IPS-11a (cell line): ENCODE measurements around the gene RACGAP1.
A peak's percentile ranks its signal among the peaks of the same experiment; 100 is the strongest.

ENCODE experiments used
- H3K4me3 ChIP-seq: one replicate; pipeline ENCODE4 v1.5.1; 2013; ENCODE audit warnings: low read depth, low read length, control low read depth

The RACGAP1 gene

GRCh38 chr12:50057000-50057841, 31.9 kb upstream of the RACGAP1 start, which contains the start of gene ASIC1:
TSS of gene ASIC1 (plus strand) at chr12:50057596. CDS start at chr12:50058767, 1,171 bp downstream.
- H3K4me3 ChIP-seq, result peak within 1 kb of the TSS; percentile 61

- peak overlapping the region; percentile 61 for H3K4me3 ChIP-seq
These were observed 31.3 kb upstream of the RACGAP1 start for GRCh38 chr12:50056639-50056976.

DNA sequence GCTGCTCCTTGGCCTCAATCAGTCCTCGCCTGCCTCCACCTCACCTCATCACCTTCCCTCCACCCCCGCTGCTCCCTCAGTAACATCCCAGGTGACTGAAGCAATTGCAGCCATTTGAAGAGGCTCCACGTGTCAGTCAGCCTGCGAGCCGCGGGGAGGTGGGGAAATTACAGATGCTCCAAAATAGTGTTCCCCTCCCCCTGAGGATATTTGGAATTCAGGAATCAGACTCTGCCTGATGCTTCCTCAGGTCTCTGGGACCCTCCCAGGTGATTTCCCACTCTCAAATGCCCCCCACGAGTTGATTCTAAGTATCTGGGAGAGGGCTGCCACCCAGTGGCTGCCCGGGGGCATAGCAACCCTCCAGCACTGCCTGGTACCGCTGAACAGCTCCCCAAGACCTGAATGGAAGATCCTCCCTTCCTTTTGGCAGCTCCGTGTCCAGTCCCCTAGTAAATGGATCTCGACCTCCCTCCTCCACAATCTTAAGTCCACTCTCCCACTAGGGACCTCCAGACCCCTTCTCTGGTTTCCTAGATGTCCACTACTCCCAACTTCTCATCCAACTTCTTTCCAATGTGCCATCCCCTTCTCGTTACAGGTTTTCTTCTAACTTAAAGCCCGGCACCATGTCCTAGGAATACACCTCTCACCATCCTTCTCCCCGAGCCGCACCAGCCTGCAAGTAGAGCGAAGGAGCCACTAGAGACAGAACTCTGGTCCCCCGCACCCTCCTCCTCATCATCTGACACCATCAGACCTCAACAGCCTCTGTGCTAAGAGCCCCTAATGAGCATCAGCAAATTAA, 30.7 kb upstream of the RACGAP1 start:
- no peak overlapping the region for H3K4me3 ChIP-seq

GRCh38 chr12:50053583-50053982, 28.3 kb upstream of the RACGAP1 start:
- no peak overlapping the region for H3K4me3 ChIP-seq

DNA sequence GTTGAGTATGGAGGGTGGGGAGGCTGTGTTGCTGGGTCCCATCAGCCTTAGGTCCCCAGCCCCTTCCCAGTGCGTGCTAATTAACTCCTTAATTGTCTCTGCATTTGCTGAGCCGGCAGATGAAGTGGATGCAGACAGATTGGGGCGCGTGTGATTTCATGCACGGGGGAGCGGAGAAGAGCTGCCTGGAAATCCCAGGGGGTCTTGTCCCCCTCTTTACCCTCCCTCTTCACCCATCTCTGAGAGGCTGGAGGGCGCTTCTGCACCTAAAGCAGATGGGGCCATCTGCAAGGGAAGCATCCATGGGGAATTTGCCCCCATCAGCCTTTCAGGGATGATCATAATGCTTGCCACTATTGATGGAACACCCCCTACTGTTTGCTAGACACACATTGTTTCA, 27.7 kb upstream of the RACGAP1 start:
- H3K4me3 ChIP-seq, result no peak overlapping the region

DNA sequence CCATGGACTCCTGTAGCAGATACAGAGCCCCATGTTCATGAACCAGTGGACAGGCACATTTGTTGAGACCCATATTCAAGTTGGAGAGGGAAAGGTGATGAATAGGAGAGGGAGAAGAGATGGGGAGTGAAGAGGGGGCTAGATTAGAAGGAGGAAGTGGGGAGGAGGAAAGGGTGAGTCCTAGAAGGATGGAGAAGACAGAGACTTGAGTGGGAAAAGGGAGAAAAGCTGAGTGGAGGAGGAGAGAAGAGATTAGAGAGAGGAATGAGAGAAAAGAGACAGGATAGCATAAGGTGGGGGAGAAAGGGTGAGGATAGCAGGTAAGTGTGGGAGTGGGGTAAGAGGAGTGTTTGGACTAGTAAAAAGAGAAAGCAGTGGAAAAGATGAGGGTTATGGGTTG, 27.2 kb upstream of the RACGAP1 start:
- no peak overlapping the region for H3K4me3 ChIP-seq

DNA sequence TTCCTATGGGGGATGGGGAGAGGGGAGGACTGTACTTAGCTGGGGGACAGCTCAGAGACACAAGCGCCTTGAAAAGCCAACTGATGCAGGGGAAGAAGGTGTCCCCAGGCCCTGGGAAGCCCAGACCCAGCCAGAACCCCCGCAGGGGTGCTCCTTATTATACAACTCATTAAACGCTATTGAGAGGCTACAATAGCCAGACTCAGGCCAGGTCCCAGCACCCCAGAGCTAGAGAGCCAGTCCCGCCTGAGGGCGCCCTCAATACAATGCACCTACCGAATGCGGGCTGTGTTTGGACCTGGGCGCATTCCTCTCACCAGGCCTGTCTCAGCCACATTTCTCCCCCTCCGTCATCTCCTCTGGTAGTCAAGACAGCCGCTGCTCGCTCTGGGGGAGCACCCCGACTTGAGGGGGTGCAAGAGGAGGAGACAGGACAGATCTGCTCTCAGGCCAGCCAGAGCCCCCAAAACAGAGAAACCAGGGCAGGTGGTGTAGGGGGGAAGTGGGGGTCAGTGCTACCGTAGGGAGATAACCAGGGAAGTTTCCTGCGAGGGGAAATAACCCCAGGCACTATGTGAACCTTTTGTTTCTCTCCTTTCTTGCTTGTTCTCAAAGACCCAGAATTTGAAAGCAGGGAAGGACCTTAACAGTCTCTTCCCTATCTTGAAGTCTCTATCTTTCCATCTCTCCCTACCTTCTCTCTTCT, 26.0 kb upstream of the RACGAP1 start:
- peak overlapping the region; percentile 8 for H3K4me3 ChIP-seq

- peak overlapping the region; percentile 31 for H3K4me3 ChIP-seq
These were observed 25.3 kb upstream of the RACGAP1 start for GRCh38 chr12:50050410-50051098.

GRCh38 chr12:50050119-50050385, 24.8 kb upstream of the RACGAP1 start:
- H3K4me3 ChIP-seq, result peak overlapping the region; percentile 31

DNA sequence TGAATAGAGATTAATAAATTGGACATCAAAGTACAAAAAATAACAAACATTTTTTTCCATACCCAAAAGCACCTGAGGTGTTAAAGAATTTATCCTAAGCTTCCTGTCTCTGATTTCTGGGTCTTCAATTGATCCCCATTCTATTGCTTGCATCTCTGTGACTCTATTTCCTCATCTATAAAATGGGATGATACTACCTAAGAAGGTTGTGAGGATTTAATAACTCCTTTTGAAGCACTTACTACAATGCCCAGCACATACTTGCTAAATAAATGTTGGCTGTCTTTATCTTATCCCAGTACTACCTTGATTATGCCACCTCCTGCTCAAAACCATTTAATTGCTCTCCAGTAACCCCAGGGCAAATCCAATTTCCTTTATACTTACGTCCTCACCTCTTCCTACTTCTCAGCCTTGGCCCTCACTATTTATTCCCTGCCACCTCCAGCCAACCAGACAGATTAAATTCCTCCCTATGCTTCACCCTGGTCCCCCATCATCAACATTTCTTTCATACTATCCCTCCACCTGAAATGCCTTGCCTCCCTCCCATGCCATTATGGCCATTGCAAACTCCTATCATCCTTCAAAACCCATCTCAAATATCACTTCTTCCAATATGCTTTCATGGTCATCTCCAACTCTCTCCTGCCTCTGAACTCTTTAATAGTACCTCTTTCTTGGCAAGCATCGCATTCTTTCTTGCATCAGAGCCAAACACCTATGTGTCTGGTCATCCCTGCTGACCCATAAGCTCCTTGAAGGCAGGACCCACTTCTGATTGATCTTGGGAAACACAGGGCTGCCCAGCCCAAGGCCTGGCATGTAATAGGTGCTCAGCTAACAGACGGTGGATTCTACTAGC, 24.2 kb upstream of the RACGAP1 start:
- H3K4me3 ChIP-seq, result no peak overlapping the region

GRCh38 chr12:50047693-50048250, 22.5 kb upstream of the RACGAP1 start:
- no peak overlapping the region for H3K4me3 ChIP-seq

- H3K4me3 ChIP-seq, result no peak overlapping the region
These were observed 18.6 kb upstream of the RACGAP1 start for GRCh38 chr12:50043854-50044253.

DNA sequence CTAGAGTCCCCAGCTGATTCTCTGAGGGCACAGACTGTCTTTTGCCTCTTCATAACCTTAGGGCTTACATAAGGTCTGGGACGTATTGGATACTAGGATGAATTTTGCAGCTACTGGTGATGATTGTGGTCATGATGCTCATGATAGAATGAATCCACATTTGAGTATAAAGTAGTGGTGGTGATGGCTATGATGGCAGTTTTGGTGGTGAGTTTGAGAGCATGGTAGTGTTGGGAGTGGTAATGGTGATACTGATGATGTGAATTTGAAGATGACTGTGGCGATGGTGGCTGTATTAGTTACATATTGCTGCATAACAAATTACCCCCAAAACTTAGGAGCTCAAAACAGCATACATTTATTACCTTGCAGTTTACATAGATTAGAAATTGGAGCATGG, 18.0 kb upstream of the RACGAP1 start:
- no peak overlapping the region for H3K4me3 ChIP-seq

GRCh38 chr12:50042693-50043092, 17.4 kb upstream of the RACGAP1 start:
- H3K4me3 ChIP-seq, result no peak overlapping the region

- H3K4me3 ChIP-seq, result no peak overlapping the region
These were observed 16.7 kb upstream of the RACGAP1 start for GRCh38 chr12:50041962-50042361.

GRCh38 chr12:50041062-50041860, 16.0 kb upstream of the RACGAP1 start:
- H3K4me3 ChIP-seq, result no peak overlapping the region

DNA sequence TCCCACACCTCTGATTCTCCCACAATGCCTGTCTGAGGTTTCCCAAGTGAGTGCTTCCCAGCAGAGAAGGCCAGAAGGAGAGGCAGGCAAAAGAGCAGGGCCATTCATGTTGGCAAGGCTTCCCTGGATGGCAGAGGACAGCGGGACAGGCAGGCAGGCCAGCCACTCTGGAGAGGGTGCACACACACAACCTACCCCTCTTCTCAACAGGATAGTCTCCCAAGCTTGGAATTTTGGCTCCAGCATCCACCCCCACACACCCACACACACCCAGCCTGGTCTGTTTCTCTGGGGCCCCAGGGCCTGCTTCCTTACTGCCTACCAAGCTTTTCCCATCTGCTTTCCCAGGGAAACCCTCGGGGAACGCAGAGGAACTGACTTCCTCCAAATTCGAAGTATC, 15.4 kb upstream of the RACGAP1 start:
- no peak overlapping the region for H3K4me3 ChIP-seq

GRCh38 chr12:50039151-50039835, 14.0 kb upstream of the RACGAP1 start:
- no peak overlapping the region for H3K4me3 ChIP-seq

GRCh38 chr12:50038336-50038735, 13.0 kb upstream of the RACGAP1 start:
- H3K4me3 ChIP-seq, result no peak overlapping the region
